GM21526 (cell line): ENCODE measurements around the gene CACNG6.

Source experiments
- ATAC-seq: cut with Tn5 transposase; IDR thresholded peaks from one replicate; pipeline ENCODE4 v1.9.1; 2021; ENCODE audit warnings: moderate library complexity; ENCODE audit not compliant: unreplicated experiment, low FRiP score

CACNG6 gene

GRCh38 chr19:53966931-53967330, 24.5 kb upstream of the CACNG6 start:
- no peak for ATAC-seq

DNA sequence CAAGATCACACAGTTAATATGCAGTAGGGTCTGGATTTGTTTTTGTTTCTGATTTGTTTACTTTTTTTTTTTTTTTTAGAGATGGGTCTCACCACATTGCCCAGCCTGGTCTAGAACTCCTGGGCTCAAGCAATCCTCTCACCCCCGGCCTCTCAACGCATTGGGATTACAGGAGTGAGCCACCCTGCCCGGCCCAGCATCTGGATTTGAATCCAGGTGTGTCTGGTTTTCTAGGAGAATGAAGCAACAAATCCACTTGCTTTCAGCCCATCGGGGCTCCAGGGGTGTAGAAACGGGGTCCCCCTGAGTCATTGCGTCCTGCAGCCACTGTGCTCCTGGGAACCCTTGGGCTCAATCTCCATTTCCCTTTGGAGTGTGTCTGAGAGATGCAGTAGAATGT, 22.1 kb upstream of the CACNG6 start:
- no peak for ATAC-seq

- ATAC-seq = no peak
These were observed 19.8 kb upstream of the CACNG6 start for GRCh38 chr19:53971673-53972072.

GRCh38 chr19:53977429-53977990, 13.9 kb upstream of the CACNG6 start:
- ATAC-seq = no peak

- no peak for ATAC-seq
These were observed 13.3 kb upstream of the CACNG6 start for GRCh38 chr19:53977991-53978731.

GRCh38 chr19:53978975-53979801, 12.2 kb upstream of the CACNG6 start:
- ATAC-seq = no peak

DNA sequence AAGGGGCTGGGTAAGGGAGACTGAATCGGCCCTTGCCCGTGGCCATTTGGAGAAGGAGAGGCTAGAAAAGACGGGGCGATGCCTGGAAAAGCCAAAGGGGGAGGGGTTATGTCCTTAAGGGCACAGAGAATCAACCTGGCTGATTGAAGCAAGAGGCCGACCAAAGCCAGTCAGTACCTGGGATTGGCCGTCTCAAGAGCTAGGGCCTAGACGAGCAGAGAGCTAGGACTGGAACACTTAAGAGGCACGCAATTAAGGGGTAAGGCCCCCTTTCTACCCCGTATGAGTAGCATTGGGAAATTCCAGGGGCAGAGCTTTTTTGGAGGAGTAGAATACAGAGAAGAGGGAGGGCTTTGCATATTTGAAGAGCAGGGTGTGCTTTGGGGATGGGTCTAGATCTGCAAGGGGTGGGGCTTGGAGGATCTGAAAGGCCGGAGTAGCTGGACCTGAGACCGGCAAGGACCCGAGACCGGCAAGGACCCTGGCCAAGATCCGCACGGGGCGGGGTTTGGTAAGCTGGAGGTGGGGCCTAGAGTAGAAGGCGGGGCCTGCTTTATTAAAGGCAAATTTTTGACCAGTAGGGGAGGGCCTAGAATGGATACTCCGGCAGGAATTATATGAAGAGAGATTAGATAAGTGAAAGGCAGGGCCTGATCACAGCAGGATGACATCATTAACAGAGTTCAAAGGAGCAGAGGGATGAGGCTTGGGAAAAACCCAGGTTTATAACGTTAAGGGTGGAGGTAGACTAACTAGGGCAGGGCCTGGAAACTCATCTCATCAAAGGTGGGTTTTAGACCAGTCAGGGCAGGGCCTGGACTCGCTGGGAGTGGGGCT, 10.7 kb upstream of the CACNG6 start:
- no peak for ATAC-seq

- ATAC-seq = no peak
These were observed 10.0 kb upstream of the CACNG6 start for GRCh38 chr19:53981376-53981951.

DNA sequence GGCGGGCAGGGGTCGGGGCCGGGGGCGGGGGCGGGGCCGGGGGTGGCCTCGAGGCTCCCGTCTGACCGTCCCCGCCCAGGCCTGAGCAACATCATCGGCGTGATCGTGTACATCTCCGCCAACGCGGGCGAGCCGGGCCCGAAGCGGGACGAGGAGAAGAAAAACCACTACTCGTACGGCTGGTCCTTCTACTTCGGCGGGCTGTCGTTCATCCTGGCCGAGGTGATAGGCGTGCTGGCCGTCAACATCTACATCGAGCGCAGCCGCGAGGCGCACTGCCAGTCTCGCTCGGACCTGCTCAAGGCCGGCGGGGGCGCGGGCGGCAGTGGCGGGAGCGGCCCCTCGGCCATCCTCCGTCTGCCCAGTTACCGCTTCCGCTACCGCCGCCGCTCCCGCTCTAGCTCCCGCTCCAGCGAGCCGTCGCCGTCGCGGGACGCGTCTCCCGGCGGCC, 9.4 kb upstream of the CACNG6 start:
- no peak for ATAC-seq

GRCh38 chr19:53982611-53983010, 8.8 kb upstream of the CACNG6 start:
- no peak for ATAC-seq

DNA sequence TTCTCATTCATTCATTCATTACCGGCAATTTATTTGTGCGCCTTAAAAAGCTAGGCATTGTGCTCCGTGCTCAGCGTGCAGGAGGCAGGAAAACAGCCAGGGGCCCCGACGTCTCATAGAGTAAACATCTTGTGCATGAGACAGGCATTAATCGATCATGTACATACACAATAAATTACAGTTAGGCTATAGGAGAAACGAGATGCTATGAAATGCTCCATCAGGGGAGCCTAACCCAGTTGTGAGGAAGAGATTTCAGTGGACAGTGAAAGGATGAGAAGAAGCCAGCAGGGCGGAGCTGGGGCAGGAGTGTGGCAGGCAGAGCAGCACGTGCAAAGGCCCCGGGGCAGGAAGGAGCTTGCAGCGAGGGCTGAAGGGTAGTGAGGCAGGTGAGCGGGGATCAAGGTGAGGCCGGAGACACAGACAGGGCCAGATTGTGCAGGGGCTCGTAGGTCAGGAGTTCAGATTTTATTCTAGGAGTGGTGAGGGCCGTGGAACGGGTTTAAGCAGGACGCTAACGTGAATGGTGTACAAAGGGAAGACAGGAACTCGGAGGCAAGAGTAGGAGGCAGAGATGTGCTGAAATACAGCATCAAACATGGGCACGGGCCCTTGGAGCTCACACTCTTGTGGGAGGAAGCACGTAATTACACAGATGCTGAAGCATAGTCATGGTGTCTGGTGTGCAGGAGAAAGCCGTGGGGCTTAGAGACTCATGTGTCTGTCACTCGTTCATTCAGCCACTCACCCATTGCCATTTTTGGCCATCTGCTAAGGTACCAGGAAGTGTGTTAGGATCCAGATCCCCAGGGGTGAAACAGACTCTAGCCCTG, 7.8 kb upstream of the CACNG6 start:
- ATAC-seq = no peak

- no peak for ATAC-seq
These were observed 5.6 kb upstream of the CACNG6 start for GRCh38 chr19:53985863-53986262.

GRCh38 chr19:53988981-53989380, 2.5 kb upstream of the CACNG6 start:
- no peak for ATAC-seq

- no peak for ATAC-seq
These were observed 1.6 kb upstream of the CACNG6 start for GRCh38 chr19:53989600-53990533.

GRCh38 chr19:53992211-53992610, 774 bp downstream of the CACNG6 start:
- no peak for ATAC-seq

- ATAC-seq = no peak
These were observed 1.4 kb downstream of the CACNG6 start for GRCh38 chr19:53992815-53993214.

DNA sequence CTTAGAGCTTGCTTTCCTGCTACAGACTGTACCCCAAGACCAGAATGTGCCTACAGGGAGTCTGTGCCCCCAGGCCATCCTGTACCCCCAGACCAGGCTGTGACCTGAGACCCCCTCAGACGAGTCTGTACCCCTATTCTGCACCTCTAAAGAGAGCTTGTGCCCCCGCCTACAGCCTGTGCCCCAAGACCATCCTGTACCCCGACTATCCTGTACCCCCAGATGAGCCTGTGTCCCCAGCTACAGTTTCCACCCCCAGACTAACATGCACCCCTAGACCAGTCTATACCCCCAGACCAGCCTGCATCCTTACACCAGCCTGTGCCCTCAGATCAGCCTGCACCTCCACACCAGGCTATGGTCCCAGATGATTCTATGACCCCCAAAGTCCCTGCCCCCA, 2.0 kb downstream of the CACNG6 start:
- ATAC-seq = no peak

- ATAC-seq = no peak
These were observed 3.4 kb downstream of the CACNG6 start for GRCh38 chr19:53994811-53995210.
